Measurements from ENCODE around the gene PNMA8B. TPM values are rescaled to one million over a fixed set of nuclear protein-coding genes. Genes with fewer than 3 reads are reported as not detected.

PNMA8B gene
- total RNA-seq, 1 experiment from 2014 or later, result not detected

DNA sequence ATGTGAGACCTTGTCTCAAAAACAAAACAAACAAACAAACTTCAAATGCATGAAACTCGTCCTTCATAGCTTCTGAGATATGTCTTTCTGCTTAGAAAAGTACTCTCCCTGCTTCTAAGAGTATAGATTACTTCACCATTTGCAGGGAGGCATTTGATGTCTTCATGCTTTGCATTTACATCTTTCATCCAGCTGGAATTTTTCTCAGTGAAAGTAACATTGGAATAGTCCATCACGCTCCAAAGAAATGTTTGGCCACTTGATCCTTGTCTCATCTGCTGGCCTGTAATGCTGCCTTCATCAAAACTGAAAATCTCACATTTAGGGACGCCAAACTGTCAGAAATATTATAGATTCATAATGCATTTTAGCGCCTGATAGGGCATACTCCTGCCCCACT lies 43.5 kb downstream of the PNMA8B start:
- intact Hi-C loops (cut with micrococcal nuclease; ENCODE audit: unreplicated experiment) (no loop called here), in situ Hi-C loops (cut with HindIII; ENCODE audit: low pct_unique_long_range_greater_than_20kb, low sequenced_read_pairs) (no loop called here)
- H3K4me3 ChIP-seq (ENCODE audit: low read depth in 2 of 2, low read length in 2 of 2), result no peak overlapping the region
- DNase-seq (ENCODE audit: low read depth, low spot score) (no peak), ATAC-seq (no peak)
- no peaks in the 10 kb centered on the region for H3K36me3 ChIP-seq (ENCODE audit: control insufficient read depth, insufficient read depth, low read length)
- no peak overlapping the region for H3K27ac ChIP-seq (ENCODE audit: low read length)
- no peaks in the 10 kb centered on the region for H3K9me3 ChIP-seq (ENCODE audit: control insufficient read depth, insufficient read depth, low read depth, low read length)
- CTCF ChIA-PET, result interaction anchor here (1.2 kb wide), 1 partner anchor 48 kb away, joined by 3 read pairs; no protein-coding TSS in a partner anchor
- no peaks in the 10 kb centered on the region for H3K4me1 ChIP-seq (ENCODE audit: control insufficient read depth, insufficient read depth, low read length)
- TF ChIP-seq, protein P1, sequence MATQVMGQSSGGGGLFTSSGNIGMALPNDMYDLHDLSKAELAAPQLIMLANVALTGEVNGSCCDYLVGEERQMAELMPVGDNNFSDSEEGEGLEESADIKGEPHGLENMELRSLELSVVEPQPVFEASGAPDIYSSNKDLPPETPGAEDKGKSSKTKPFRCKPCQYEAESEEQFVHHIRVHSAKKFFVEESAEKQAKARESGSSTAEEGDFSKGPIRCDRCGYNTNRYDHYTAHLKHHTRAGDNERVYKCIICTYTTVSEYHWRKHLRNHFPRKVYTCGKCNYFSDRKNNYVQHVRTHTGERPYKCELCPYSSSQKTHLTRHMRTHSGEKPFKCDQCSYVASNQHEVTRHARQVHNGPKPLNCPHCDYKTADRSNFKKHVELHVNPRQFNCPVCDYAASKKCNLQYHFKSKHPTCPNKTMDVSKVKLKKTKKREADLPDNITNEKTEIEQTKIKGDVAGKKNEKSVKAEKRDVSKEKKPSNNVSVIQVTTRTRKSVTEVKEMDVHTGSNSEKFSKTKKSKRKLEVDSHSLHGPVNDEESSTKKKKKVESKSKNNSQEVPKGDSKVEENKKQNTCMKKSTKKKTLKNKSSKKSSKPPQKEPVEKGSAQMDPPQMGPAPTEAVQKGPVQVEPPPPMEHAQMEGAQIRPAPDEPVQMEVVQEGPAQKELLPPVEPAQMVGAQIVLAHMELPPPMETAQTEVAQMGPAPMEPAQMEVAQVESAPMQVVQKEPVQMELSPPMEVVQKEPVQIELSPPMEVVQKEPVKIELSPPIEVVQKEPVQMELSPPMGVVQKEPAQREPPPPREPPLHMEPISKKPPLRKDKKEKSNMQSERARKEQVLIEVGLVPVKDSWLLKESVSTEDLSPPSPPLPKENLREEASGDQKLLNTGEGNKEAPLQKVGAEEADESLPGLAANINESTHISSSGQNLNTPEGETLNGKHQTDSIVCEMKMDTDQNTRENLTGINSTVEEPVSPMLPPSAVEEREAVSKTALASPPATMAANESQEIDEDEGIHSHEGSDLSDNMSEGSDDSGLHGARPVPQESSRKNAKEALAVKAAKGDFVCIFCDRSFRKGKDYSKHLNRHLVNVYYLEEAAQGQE (IDR thresholded peaks at IDR 0.05; ENCODE audit: insufficient read depth in 1 of 2, low read depth in 2 of 2, low read length in 1 of 2), result no peak
- no peak for TF ChIP-seq SIN3A (IDR thresholded peaks at IDR 0.05; ENCODE audit: borderline replicate concordance, insufficient read depth, low read depth, low read length)
- TF ChIP-seq, protein P2, sequence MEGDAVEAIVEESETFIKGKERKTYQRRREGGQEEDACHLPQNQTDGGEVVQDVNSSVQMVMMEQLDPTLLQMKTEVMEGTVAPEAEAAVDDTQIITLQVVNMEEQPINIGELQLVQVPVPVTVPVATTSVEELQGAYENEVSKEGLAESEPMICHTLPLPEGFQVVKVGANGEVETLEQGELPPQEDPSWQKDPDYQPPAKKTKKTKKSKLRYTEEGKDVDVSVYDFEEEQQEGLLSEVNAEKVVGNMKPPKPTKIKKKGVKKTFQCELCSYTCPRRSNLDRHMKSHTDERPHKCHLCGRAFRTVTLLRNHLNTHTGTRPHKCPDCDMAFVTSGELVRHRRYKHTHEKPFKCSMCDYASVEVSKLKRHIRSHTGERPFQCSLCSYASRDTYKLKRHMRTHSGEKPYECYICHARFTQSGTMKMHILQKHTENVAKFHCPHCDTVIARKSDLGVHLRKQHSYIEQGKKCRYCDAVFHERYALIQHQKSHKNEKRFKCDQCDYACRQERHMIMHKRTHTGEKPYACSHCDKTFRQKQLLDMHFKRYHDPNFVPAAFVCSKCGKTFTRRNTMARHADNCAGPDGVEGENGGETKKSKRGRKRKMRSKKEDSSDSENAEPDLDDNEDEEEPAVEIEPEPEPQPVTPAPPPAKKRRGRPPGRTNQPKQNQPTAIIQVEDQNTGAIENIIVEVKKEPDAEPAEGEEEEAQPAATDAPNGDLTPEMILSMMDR (IDR thresholded peaks at IDR 0.05), result no peak
- no peak for TF ChIP-seq TCF7L2 (IDR thresholded peaks at IDR 0.05; ENCODE audit: low read depth, low read length)
- TF ChIP-seq POLR2AphosphoS5 (IDR thresholded peaks at IDR 0.05; ENCODE audit: low read depth, low read length), result no peak
- H3K27me3 ChIP-seq (ENCODE audit: control insufficient read depth, insufficient read depth, low read length), result no peaks in the 10 kb centered on the region
- no TSS peak for BruUV-seq (replicated peaks)
- POLR2A ChIA-PET, result no interaction called here

DNA sequence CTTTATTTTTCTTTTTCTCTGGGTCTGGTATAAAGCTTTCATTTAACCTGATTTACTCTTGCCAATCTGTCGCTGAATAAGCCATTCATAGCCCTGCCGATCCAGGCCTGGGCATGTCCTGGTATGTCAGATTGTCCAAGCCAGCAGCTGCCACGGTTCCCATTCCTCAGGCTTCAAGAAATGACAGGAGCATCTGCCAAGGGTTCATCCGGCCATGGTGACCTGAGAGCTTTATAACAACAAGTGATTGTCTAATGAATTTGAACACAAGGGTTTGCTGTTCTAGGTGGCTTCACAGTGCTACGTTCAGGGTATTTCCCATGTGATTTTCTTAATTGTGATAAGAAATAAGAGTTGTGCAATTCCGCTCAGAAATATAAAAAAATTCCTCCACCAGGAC lies 44.3 kb downstream of the PNMA8B start:
- CTCF ChIA-PET, result interaction anchor here (1.2 kb wide), 1 partner anchor 48 kb away, joined by 3 read pairs; no protein-coding TSS in a partner anchor
- intact Hi-C loops (cut with micrococcal nuclease; ENCODE audit: unreplicated experiment), result no loop called here
- ATAC-seq, result no peak

More for the DNA sequence above, 44.3 kb downstream of the PNMA8B start:
- Histone ChIP-seq H3K27me3 (ENCODE audit: control insufficient read depth, insufficient read depth, low read length) (no peaks in the 10 kb centered on the region), H3K4me3 (ENCODE audit: low read depth in 2 of 2, low read length in 2 of 2) (no peak overlapping the region), H3K4me1 (ENCODE audit: control insufficient read depth, insufficient read depth, low read length) (no peaks in the 10 kb centered on the region), H3K27ac (ENCODE audit: low read length) (no peak overlapping the region), H3K36me3 (ENCODE audit: control insufficient read depth, insufficient read depth, low read length) (no peaks in the 10 kb centered on the region), H3K9me3 (ENCODE audit: control insufficient read depth, insufficient read depth, low read depth, low read length) (no peaks in the 10 kb centered on the region)
- DNase-seq (ENCODE audit: low read depth, low spot score), result no peak
- BruUV-seq (replicated peaks), result no TSS peak
- POLR2A ChIA-PET, result no interaction called here
- in situ Hi-C loops (cut with HindIII; ENCODE audit: low pct_unique_long_range_greater_than_20kb, low sequenced_read_pairs), result no loop called here
- TF ChIP-seq, protein P1 (IDR thresholded peaks at IDR 0.05; ENCODE audit: insufficient read depth in 1 of 2, low read depth in 2 of 2, low read length in 1 of 2), result no peak
- TF ChIP-seq POLR2AphosphoS5 (IDR thresholded peaks at IDR 0.05; ENCODE audit: low read depth, low read length), result no peak
- TF ChIP-seq, protein P2 (IDR thresholded peaks at IDR 0.05), result no peak
- no peak for TF ChIP-seq SIN3A (IDR thresholded peaks at IDR 0.05; ENCODE audit: borderline replicate concordance, insufficient read depth, low read depth, low read length)
- TF ChIP-seq TCF7L2 (IDR thresholded peaks at IDR 0.05; ENCODE audit: low read depth, low read length), result no peak

Data from Panc1 (cell line).